ENCODE measurements around the gene KCTD13.

GRCh38 chr16:29858974-29859373 lies 67.1 kb downstream of the KCTD13 start:
- TF ChIP-seq, protein P1, sequence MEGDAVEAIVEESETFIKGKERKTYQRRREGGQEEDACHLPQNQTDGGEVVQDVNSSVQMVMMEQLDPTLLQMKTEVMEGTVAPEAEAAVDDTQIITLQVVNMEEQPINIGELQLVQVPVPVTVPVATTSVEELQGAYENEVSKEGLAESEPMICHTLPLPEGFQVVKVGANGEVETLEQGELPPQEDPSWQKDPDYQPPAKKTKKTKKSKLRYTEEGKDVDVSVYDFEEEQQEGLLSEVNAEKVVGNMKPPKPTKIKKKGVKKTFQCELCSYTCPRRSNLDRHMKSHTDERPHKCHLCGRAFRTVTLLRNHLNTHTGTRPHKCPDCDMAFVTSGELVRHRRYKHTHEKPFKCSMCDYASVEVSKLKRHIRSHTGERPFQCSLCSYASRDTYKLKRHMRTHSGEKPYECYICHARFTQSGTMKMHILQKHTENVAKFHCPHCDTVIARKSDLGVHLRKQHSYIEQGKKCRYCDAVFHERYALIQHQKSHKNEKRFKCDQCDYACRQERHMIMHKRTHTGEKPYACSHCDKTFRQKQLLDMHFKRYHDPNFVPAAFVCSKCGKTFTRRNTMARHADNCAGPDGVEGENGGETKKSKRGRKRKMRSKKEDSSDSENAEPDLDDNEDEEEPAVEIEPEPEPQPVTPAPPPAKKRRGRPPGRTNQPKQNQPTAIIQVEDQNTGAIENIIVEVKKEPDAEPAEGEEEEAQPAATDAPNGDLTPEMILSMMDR (IDR thresholded peaks at IDR 0.05; ENCODE audit: borderline replicate concordance, extremely low read depth, low read length, poor library complexity, severe bottlenecking): no peak
- TF ChIP-seq EZH2 (IDR thresholded peaks at IDR 0.05; ENCODE audit: borderline replicate concordance, low read depth, low read length, severe bottlenecking): no peak

Measured in DND-41 (cell line).